ENCODE data around the gene BCKDHB.

DNA sequence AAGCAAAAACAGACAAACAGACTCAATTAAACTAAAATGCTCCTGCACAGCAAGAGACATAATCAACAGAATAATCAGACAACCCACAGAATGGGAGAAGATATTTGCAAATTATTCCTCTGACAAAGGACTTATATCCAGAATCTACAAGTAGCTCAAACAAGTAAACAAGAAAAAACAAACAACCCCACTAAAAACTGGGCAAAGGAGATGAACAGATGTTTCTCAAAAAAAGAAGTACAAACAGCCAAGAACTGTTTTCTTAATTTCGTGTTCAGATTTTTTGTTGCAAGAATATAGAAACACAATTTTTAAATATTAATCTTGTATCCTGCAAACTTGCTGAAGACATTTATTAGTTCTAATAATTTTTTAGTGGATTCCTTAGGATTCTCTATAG lies 274.1 kb downstream of the BCKDHB start:
- TF ChIP-seq POLR2A (IDR thresholded peaks at IDR 0.05) (no peak), EP300 (IDR thresholded peaks at IDR 0.05) (no peak), POLR2AphosphoS5 (IDR thresholded peaks at IDR 0.05) (no peak)
- TF ChIP-seq, protein P1, sequence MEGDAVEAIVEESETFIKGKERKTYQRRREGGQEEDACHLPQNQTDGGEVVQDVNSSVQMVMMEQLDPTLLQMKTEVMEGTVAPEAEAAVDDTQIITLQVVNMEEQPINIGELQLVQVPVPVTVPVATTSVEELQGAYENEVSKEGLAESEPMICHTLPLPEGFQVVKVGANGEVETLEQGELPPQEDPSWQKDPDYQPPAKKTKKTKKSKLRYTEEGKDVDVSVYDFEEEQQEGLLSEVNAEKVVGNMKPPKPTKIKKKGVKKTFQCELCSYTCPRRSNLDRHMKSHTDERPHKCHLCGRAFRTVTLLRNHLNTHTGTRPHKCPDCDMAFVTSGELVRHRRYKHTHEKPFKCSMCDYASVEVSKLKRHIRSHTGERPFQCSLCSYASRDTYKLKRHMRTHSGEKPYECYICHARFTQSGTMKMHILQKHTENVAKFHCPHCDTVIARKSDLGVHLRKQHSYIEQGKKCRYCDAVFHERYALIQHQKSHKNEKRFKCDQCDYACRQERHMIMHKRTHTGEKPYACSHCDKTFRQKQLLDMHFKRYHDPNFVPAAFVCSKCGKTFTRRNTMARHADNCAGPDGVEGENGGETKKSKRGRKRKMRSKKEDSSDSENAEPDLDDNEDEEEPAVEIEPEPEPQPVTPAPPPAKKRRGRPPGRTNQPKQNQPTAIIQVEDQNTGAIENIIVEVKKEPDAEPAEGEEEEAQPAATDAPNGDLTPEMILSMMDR (IDR thresholded peaks at IDR 0.05): no peak

Data from upper lobe of left lung (tissue), 4 donors.